WERI-Rb-1 (cell line): ENCODE measurements around the gene CARD14.

Experiments used
- DNase-seq: peaks from one replicate; pipeline ENCODE4 v3.0.0-alpha.2; 2020
- H3K27ac ChIP-seq: fragments of 250-450 bp; sonication (Bioruptor Pico); 2 replicates; pipeline ENCODE4 v1.5.1; 2020; ENCODE audit warnings: mild to moderate bottlenecking, moderate library complexity
- H3K27me3 ChIP-seq: fragments of 250-450 bp; sonication (Bioruptor Pico); 2 replicates; pipeline ENCODE4 v1.5.1; 2021; ENCODE audit warnings: mild to moderate bottlenecking, low read depth, moderate library complexity; ENCODE audit not compliant: insufficient read depth, severe bottlenecking
- H3K36me3 ChIP-seq: fragments of 250-450 bp; sonication (Bioruptor Pico); 2 replicates; pipeline ENCODE4 v1.5.1; 2020; ENCODE audit warnings: mild to moderate bottlenecking, moderate library complexity
- H3K4me3 ChIP-seq: 2 replicates; pipeline ENCODE4 v1.5.1; 2011; ENCODE audit warnings: low read depth, mild to moderate bottlenecking, control low read depth, low read length
- H3K9me3 ChIP-seq: fragments of 250-450 bp; sonication (Bioruptor Pico); 2 replicates; pipeline ENCODE4 v1.5.1; 2021; ENCODE audit warnings: mild to moderate bottlenecking, moderate library complexity; ENCODE audit not compliant: severe bottlenecking
- CTCF ChIP-seq: IDR thresholded peaks from 2 replicates; pipeline ENCODE4 v1.5.1; 2011; ENCODE audit warnings: low read depth, mild to moderate bottlenecking, control low read depth, inconsistent platforms, low read length

CARD14 gene

GRCh38 chr17:80244871-80245509 is 75.2 kb downstream of the CARD14 start:
- Histone ChIP-seq H3K4me3 (no peak overlapping the region), H3K27ac (no peak overlapping the region), H3K27me3 (no peaks in the 10 kb centered on the region), H3K36me3 (peaks cover 28% of the 10 kb centered on the region), H3K9me3 (no peaks in the 10 kb centered on the region)
- no peak for DNase-seq
- TF ChIP-seq CTCF = no peak

GRCh38 chr17:80245566-80246265 is 75.9 kb downstream of the CARD14 start:
- TF ChIP-seq CTCF = no peak
- Histone ChIP-seq H3K27me3 (no peaks in the 10 kb centered on the region), H3K4me3 (no peak overlapping the region), H3K9me3 (no peaks in the 10 kb centered on the region), H3K27ac (no peak overlapping the region), H3K36me3 (peaks cover 28% of the 10 kb centered on the region)
- DNase-seq = no peak

GRCh38 chr17:80246266-80246681 is 76.4 kb downstream of the CARD14 start:
- Histone ChIP-seq H3K27me3 (no peaks in the 10 kb centered on the region), H3K4me3 (no peak overlapping the region), H3K9me3 (no peaks in the 10 kb centered on the region), H3K27ac (no peak overlapping the region), H3K36me3 (peaks cover 27% of the 10 kb centered on the region)
- no peak for DNase-seq
- no peak for TF ChIP-seq CTCF

- H3K27ac ChIP-seq = no peak overlapping the region
- peaks cover 24% of the 10 kb centered on the region for H3K36me3 ChIP-seq
- no peaks in the 10 kb centered on the region for H3K9me3 ChIP-seq
- no peak for TF ChIP-seq CTCF
- H3K27me3 ChIP-seq = no peaks in the 10 kb centered on the region
- no peak overlapping the region for H3K4me3 ChIP-seq
- DNase-seq = no peak
Measured at GRCh38 chr17:80246726-80247125, 76.9 kb downstream of the CARD14 start.

GRCh38 chr17:80247561-80247960 is 77.7 kb downstream of the CARD14 start:
- Histone ChIP-seq H3K4me3 (no peak overlapping the region), H3K27me3 (no peaks in the 10 kb centered on the region), H3K27ac (no peak overlapping the region), H3K9me3 (no peaks in the 10 kb centered on the region), H3K36me3 (peaks cover 20% of the 10 kb centered on the region)
- no peak for TF ChIP-seq CTCF
- DNase-seq = no peak
